GM19099 (cell line): ENCODE data around the gene GID8.

Experiments
- POLR2A ChIP-seq: IDR thresholded peaks from 3 replicates; pipeline ENCODE4 v1.6.1; 2011; ENCODE audit warnings: low read depth; ENCODE audit not compliant: insufficient read length; ENCODE audit errors: extremely low read depth

GID8 gene

GRCh38 chr20:62983210-62983609, 45.3 kb downstream of the GID8 start:
- no peak for TF ChIP-seq POLR2A

- no peak for TF ChIP-seq POLR2A
These were observed 46.9 kb downstream of the GID8 start for GRCh38 chr20:62984666-62985443.

GRCh38 chr20:62985444-62985778, 47.5 kb downstream of the GID8 start:
- TF ChIP-seq POLR2A, result no peak

- no peak for TF ChIP-seq POLR2A
These were observed 48.4 kb downstream of the GID8 start for GRCh38 chr20:62986257-62986800.

- TF ChIP-seq POLR2A, result no peak
These were observed 49.2 kb downstream of the GID8 start for GRCh38 chr20:62987114-62987513.

- TF ChIP-seq POLR2A, result no peak
These were observed 51.3 kb downstream of the GID8 start for GRCh38 chr20:62989201-62989601.

GRCh38 chr20:62990306-62990825, 52.4 kb downstream of the GID8 start:
- TF ChIP-seq POLR2A, result no peak

GRCh38 chr20:62991196-62991807, 53.4 kb downstream of the GID8 start:
- TF ChIP-seq POLR2A, result no peak

- TF ChIP-seq POLR2A, result no peak
These were observed 53.9 kb downstream of the GID8 start for GRCh38 chr20:62991863-62992262.

- TF ChIP-seq POLR2A, result no peak
These were observed 56.0 kb downstream of the GID8 start for GRCh38 chr20:62993856-62994494.

- no peak for TF ChIP-seq POLR2A
These were observed 56.9 kb downstream of the GID8 start for GRCh38 chr20:62994869-62995281.

- TF ChIP-seq POLR2A, result no peak
These were observed 57.5 kb downstream of the GID8 start for GRCh38 chr20:62995481-62995880.

GRCh38 chr20:62995898-62996595, 58.1 kb downstream of the GID8 start:
- no peak for TF ChIP-seq POLR2A

GRCh38 chr20:62996596-62996982, 58.6 kb downstream of the GID8 start:
- TF ChIP-seq POLR2A, result no peak
